A673 (cell line): ENCODE results near the gene SLC50A1. TPM values are rescaled to one million over a fixed set of nuclear protein-coding genes. Genes with fewer than 3 reads are reported as not detected.

ENCODE experiments used
- BruUV-seq: library from RNA; stranded (reverse); fragments of 400-500 nt; replicated peaks from 2 replicates; lab custom pipeline; 2021; lab: Mats Ljungman, UMichigan
- CTCF ChIA-PET: fragments of 300-600 bp; sonication (Branson Sonifier 250); formaldehyde crosslinking; loops from one replicate; lab custom pipeline; 2022; ENCODE audit warnings: antibody characterized with exemption; lab: Charles Lee
- POLR2A ChIA-PET: fragments of 300-600 bp; sonication (Branson Sonifier 250); formaldehyde crosslinking; loops from one replicate; lab custom pipeline; 2022; ENCODE audit warnings: antibody characterized with exemption; ENCODE audit not compliant: low non-redundant PET; lab: Charles Lee
- DNase-seq: peaks from one replicate; pipeline ENCODE4 v3.0.0-alpha.2; 2015; ENCODE audit warnings: low spot score
- H3K27ac ChIP-seq: fragments of 200-600 bp; sonication (generic); 2 replicates; pipeline ENCODE4 v1.5.1; 2016; ENCODE audit warnings: mixed run types, low read depth, mild to moderate bottlenecking, mixed read lengths, antibody characterized with exemption, low read length; ENCODE audit not compliant: poor library complexity, severe bottlenecking
- H3K27me3 ChIP-seq: fragments of 200-600 bp; sonication (generic); replicated peaks from 2 replicates; pipeline ENCODE4 v1.6.1; 2017; ENCODE audit warnings: mixed run types, low read depth, mild to moderate bottlenecking, mixed read lengths, antibody characterized with exemption, low read length; ENCODE audit not compliant: insufficient read depth, poor library complexity
- H3K36me3 ChIP-seq: fragments of 200-600 bp; sonication (generic); 2 replicates; pipeline ENCODE4 v1.6.1; 2016; ENCODE audit warnings: mixed run types, mild to moderate bottlenecking, mixed read lengths, antibody characterized with exemption, low read length; ENCODE audit not compliant: insufficient read depth, poor library complexity, severe bottlenecking
- H3K4me1 ChIP-seq: fragments of 200-600 bp; sonication (generic); 2 replicates; pipeline ENCODE4 v1.6.1; 2017; ENCODE audit warnings: mixed run types, mild to moderate bottlenecking, mixed read lengths, antibody characterized with exemption, low read length; ENCODE audit not compliant: insufficient read depth, poor library complexity, severe bottlenecking
- H3K4me3 ChIP-seq: fragments of 200-600 bp; sonication (generic); 2 replicates; pipeline ENCODE4 v1.5.1; 2016; ENCODE audit warnings: low read depth, mixed run types, mild to moderate bottlenecking, mixed read lengths, low read length; ENCODE audit not compliant: poor library complexity, severe bottlenecking
- H3K9me3 ChIP-seq: fragments of 200-600 bp; sonication (generic); 2 replicates; pipeline ENCODE4 v1.6.1; 2016; ENCODE audit warnings: mixed run types, low read depth, mild to moderate bottlenecking, mixed read lengths, antibody characterized with exemption, low read length; ENCODE audit not compliant: poor library complexity, severe bottlenecking
- EZH2 ChIP-seq: fragments of 200-600 bp; sonication (generic); IDR thresholded peaks from 2 replicates; pipeline ENCODE4 v1.6.1; 2017; ENCODE audit warnings: borderline replicate concordance, low read depth, mild to moderate bottlenecking, mixed read lengths, antibody characterized with exemption, low read length; ENCODE audit not compliant: poor library complexity, severe bottlenecking
- intact Hi-C: fragments of 100-400 bp; cut with micrococcal nuclease; formaldehyde crosslinking; loops from one replicate; pipeline ENCODE4 v1.10.0; 2022; ENCODE audit not compliant: unreplicated experiment
- total RNA-seq: library from RNA; stranded (reverse); gene quantifications from 2 replicates; pipeline ENCODE4 v1.2.3, GENCODE V29; 2021
- TF ChIP-seq, protein P1 (sequence below): fragments of 300-800, 200-600 bp; sonication (generic); conservative IDR thresholded peaks from 2 replicates; pipeline ENCODE4 v1.5.1; 2017; ENCODE audit warnings: low read depth, mild to moderate bottlenecking, antibody characterized with exemption, low read length, moderate library complexity, mixed read lengths

Gene SLC50A1
- total RNA-seq, 1 experiment from 2014 or later: 30.3 TPM

DNA sequence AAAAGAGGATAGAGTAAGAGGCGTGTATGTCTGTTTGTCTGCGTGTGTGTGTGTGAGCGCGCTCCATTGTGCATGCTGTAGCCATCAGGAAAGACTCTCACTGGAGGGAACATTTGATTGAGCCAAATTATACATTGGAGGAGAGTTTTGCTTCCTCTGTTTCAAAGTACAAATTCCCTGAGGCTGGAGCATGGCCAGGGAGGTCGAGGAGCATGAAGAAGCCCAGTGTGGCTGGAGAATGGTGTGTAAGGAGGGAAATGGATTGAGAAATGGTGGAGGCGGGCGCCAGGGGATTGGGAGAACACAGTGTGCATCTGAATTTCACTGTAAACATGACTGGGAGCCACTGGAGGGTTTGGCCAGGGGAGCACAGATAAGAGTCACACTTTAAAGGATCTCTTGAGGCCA lies 30.0 kb upstream of the SLC50A1 start:
- H3K9me3 ChIP-seq: no peaks in the 10 kb centered on the region
- no peaks in the 10 kb centered on the region for H3K36me3 ChIP-seq
- H3K4me3 ChIP-seq: no peak overlapping the region
- no peaks in the 10 kb centered on the region for H3K27me3 ChIP-seq
- H3K4me1 ChIP-seq: no peaks in the 10 kb centered on the region
- intact Hi-C loops: no loop called here
- TF ChIP-seq EZH2: no peak
- TF ChIP-seq, protein P1, sequence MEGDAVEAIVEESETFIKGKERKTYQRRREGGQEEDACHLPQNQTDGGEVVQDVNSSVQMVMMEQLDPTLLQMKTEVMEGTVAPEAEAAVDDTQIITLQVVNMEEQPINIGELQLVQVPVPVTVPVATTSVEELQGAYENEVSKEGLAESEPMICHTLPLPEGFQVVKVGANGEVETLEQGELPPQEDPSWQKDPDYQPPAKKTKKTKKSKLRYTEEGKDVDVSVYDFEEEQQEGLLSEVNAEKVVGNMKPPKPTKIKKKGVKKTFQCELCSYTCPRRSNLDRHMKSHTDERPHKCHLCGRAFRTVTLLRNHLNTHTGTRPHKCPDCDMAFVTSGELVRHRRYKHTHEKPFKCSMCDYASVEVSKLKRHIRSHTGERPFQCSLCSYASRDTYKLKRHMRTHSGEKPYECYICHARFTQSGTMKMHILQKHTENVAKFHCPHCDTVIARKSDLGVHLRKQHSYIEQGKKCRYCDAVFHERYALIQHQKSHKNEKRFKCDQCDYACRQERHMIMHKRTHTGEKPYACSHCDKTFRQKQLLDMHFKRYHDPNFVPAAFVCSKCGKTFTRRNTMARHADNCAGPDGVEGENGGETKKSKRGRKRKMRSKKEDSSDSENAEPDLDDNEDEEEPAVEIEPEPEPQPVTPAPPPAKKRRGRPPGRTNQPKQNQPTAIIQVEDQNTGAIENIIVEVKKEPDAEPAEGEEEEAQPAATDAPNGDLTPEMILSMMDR: no peak
- CTCF ChIA-PET: no interaction called here
- no TSS peak for BruUV-seq
- POLR2A ChIA-PET: no interaction called here
- DNase-seq: no peak
- H3K27ac ChIP-seq: no peak overlapping the region

DNA sequence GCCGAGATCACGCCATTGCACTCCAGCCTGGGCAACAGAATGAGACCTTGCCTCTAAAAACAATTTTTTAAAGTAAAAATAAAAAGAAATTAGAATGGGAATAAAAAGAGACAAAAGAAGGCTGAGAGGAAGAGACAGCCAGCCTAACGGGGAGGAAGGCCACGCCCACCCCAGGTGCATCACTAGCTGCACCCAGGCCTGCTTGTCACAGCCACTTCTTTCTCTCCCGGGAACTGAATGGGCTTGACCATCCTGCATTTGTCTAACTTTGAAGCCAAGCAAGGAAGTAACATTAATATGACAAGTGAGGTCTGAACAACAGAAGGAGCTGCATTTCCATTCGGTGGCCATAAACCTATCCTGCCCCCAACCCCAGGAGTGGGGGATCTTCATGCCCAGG lies 28.8 kb upstream of the SLC50A1 start:
- H3K27me3 ChIP-seq: no peaks in the 10 kb centered on the region
- BruUV-seq: no TSS peak
- no peaks in the 10 kb centered on the region for H3K36me3 ChIP-seq
- intact Hi-C loops: no loop called here
- no peak for DNase-seq
- H3K4me3 ChIP-seq: no peak overlapping the region
- CTCF ChIA-PET: no interaction called here
- no peak for TF ChIP-seq EZH2
- TF ChIP-seq, protein P1: no peak
- no peaks in the 10 kb centered on the region for H3K9me3 ChIP-seq
- no peak overlapping the region for H3K27ac ChIP-seq
- POLR2A ChIA-PET: interaction anchor here (0.7 kb wide), 2 partner anchors 61 to 272 kb away, joined by 3 to 4 read pairs; no protein-coding TSS in a partner anchor
- no peaks in the 10 kb centered on the region for H3K4me1 ChIP-seq

DNA sequence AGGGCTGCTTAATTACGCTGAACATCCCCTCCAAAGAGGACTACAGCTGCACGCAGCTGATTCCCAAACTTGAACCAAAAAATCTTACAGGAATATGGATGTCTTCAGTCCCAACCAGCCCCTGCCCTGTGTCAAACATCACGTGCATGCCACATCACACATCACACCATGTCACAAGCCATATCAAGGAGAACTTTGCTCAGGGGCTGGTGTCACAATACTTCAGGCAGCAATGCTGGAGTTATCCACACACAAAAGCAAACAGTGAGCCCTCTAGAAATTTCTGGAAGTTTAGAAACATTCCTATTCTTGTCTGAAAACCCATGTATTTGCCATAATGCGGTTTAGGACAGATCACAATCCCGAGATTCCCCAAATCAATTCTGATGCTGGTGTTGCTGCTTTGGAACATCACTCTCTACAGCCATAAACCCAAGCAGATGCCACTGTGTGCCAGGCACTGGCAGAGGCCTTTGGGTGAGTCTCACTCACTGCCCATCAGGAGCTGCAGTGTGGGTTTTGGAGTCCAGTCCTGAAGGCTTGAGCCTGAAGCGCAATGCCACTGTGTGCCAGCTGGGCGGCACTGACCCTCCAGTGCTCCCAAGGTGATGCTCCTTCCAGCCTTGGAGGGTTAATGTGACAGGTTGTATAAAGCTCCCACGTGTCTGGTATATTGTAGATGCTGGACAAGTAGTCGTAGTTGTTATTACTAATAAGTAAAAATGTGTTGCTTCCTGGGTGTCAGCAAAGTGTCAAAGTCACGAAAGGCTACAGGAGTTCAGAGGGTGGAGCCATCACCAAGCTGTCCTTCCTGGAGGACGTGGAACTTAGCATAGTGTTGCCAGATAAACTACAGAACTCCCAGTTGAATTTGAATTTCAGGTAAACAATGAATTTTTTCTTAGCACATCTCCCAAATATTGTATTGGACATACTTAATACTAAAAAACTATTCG lies 28.1 kb upstream of the SLC50A1 start:
- no peaks in the 10 kb centered on the region for H3K27me3 ChIP-seq
- no TSS peak for BruUV-seq
- H3K9me3 ChIP-seq: no peaks in the 10 kb centered on the region
- no peaks in the 10 kb centered on the region for H3K4me1 ChIP-seq
- DNase-seq: no peak
- H3K4me3 ChIP-seq: no peak overlapping the region
- CTCF ChIA-PET: no interaction called here
- no peaks in the 10 kb centered on the region for H3K36me3 ChIP-seq
- no peak for TF ChIP-seq EZH2
- TF ChIP-seq, protein P1: no peak
- no peak overlapping the region for H3K27ac ChIP-seq
- POLR2A ChIA-PET: interaction anchor here (0.5 kb wide), 1 partner anchor 268 kb away, joined by 3 read pairs; no protein-coding TSS in a partner anchor
- intact Hi-C loops: no loop called here
